DLD1 (cell line): ENCODE measurements around the gene SRCAP.

Source experiments
- in situ Hi-C: cut with HindIII; loops from 2 replicates; pipeline ENCODE4 v1.10.0; 2017; ENCODE audit warnings: low sequenced_read_pairs

SRCAP gene

DNA sequence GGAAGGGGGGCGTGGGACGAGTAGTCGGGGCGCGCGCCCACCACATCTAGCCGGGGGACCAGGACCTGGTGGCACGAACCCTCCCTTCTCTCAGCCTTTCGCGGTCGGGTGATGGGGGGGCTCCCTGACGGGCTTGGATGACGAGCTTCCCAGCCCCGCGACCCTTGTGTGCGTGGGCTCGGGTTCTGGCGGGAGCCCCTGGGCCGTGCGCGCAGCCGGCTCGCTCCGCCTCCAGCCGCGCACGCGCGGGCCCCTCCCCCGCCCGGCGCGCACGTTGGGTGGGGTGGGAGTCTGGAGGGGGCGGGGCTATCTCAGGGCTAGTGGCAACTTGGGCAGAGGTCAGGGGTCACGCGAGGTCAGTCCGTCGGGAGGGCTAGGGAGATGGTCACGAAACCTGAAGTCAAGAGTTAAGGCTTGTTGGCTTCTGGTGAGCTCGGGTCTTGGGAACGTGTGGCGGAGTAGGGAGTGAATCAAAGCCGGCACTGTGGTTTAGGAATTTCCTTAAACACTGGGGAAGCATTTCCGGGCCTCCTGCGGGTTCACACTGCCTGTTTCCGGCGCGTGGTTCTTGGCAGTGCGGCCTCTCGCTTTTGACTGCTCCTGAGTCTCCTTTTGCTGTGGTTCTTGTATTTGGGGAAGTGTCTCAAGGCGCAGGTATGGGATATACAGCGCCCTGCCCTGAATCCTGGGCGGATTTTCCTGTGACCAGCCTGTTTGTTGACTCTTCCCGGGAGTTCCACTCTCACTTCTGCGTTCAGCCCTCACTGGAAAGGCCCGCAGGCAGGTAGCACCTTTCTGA is at the start of gene SRCAP:
TSS of gene SRCAP (plus strand) at position 356 of the 799 bp plus-strand sequence. CDS start 1,654 bp downstream, outside the sequence.
- in situ Hi-C loops: no loop called here

DNA sequence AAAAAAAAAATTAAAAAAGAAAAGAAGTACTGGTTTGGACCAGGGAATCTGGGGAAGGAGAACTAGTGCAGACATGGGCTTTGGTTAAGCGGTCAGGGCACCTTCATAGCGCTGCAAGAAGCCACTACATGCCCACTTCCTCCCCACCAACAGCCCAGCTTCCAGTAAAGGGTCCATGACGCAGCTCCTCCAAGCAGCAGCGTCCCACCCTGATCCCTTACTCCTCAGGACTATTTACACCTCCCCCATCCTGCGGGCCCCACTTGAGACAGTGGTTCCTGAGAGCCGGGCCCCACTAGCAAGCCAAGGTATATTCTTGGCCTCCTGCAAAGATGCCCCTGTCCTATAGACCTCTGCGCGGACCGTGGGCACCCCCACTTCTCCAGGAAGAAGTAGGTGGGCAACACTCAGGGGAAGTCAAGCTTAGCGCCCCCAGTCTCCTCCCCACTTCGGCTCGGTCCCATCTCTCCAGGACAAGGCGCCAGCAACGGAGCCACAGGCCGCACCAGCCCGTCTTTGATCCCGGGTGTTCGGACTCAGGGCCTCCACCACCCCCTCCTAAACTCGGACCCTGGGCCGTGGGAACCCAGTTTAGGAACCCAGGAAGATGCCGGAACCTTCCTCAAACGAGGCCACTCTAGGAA is 49.1 kb upstream of the SRCAP start:
- in situ Hi-C loops: loop anchor here (25.0 kb wide), 1 partner anchor 238 kb away; the partner anchor contains the start of gene ZNF771

GRCh38 chr16:30650369-30651123 is 48.4 kb upstream of the SRCAP start, which contains the start of gene PRR14:
Gene PRR14 (plus strand): TSS chr16:30650960. CDS start chr16:30651646, 686 bp downstream.
- in situ Hi-C loops: no loop called here

DNA sequence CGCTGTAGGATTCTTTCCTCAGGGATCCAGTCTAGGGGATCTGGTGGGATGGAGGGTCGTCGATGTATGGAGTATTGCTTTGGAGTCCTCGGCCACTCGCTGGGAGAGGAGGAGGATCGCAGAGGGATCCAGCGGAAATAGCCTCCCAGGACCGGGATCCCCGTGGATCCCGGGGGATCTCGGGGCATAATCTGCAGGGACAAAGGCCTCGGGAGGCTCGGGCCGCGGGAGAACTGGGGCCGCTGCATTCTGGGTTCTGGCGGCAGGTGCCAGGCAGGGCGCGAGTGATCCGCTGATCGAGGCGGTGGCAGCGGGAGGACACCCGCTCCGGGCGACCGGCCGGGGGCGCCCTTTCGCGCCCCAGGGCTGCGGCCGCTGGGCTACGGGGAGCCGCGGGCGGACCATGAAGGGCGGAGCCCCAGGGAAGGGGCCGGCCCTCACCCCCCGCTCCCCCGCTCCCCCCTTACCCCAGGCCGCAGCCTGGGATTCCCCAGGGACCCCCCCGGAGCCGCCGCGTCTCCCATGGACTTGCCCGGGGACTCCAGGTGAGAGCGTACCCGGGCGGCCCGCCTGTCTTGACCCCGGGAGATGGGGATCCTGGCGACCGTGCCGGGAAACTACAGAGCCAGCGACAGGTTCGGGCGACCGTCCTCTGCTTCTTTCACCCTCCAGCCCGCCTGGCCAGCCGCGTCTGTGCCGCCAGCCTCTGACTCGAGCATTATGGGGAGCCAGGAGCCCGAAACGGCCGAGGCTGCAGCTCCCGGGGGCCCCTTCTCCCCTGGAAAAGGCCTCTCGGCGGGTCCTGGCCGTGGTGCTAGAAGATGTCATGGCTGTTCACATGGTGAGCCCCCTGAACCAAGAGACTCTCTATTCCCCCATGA is 47.6 kb upstream of the SRCAP start:
- in situ Hi-C loops: no loop called here

DNA sequence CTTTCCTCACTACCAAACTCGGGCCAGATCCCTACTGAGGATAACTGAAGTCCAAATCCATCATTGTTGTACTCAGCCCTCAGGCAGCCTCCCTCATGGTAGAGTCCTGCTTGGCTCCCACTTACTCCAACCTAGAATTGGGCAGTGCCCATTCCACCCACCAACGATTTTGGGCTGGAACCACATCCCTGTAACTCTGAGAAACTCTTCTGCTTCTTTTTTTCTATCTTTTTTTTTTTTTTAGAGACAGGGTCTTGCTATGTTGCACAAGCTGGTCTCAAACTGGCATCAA is 47.0 kb upstream of the SRCAP start:
- in situ Hi-C loops: no loop called here

DNA sequence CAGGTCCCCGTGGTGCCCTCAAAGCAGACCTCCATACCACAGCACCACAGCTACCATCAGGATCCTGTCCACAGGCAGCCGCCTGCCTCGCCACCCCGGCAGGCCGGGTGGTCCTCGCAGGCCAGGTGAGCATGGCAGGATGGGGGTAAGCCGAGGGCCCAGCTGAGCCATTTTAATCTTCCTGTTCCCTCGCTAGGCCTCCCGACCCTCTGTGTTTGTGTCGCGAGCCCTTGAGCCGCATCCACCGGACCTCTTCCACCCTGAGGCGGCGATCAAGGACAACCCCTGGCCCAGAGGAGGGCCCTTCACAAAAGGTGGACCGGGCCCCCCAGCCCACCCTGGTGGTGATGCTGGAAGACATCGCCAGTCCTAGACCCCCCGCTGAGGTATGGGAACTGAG is 46.3 kb upstream of the SRCAP start:
- in situ Hi-C loops: no loop called here

DNA sequence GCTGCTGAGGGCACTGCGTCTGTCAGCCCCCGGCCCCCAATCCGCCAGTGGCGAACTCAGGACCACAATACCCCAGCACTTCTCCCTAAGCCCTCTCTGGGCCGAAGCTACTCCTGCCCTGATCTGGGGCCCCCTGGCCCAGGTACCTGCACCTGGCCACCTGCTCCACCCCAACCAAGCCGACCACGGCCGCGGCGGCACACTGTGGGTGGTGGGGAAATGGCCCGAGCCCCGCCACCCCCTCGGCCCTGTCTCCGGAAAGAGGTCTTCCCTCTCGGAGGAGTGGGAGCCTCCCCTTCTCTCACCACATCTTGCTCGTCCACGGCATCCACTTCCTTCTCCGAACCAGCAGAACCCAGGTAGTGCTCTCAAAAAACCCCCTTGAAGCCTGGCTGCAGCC is 44.1 kb upstream of the SRCAP start:
- in situ Hi-C loops: no loop called here

DNA sequence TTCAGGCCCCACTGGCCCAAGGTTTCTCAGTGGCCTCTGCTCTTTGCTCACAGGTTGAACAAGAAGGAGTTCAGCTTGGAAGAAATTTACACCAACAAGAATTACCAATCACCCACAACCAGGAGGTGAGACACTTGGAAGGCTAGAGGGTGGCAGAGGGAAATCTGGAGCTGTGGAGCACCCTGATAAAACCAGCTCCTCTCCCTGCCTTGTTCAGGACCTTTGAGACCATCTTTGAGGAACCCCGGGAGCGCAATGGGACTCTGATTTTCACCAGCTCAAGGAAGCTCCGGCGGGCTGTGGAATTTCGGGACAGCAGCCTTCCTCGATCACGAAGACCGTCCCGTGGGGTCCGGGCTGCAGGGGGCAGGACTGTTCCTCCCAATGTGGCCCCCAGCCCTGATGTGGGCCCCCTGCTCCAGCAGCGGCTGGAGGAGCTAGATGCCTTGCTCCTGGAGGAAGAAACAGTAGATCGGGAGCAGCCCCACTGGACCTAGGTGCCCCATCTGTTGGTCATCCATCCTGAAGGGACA is 43.1 kb upstream of the SRCAP start:
- in situ Hi-C loops: no loop called here

- in situ Hi-C loops: no loop called here
Observed at GRCh38 chr16:30656388-30656787, 42.6 kb upstream of the SRCAP start.

DNA sequence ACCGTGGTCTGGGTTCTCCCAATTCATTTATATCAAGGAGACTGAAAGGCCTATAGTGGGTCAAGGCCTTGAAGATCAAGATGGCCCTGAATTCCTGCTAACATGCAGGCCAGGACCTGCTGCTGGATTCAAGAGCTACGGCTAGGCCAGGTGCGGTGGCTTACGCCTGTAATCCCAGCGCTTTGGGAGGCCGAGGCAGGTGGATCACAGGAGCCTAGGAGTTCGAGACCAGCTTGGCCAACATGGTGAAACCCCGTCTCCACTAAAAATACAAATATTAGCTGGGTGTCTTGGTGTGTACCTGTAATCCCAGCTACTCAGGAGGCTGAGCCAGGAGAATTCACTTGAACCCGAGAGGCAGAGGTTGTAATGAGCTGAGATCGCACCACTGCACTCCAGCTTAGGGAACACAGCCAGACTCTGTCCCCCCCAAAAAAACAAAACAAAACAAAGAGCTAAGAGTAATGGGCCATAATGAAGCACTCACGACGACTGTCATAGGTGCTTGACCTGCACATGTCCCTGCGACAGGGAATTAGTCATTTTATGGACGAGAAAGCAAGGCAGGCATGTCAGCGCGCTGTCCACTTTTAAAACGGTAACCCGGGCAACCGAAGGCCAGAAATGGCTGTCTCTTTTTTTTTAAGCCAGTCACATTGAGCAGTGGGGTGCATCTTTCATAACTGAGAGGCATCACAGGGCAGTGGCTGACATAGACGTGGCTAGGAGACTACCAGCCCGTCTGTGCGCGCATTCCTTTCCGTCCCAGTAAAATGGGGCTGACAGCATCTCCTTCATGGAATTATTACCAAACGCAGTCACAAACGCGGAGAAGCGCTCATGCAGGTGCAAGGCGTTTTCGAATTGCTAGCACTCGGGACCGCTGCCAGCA is 41.8 kb upstream of the SRCAP start:
- in situ Hi-C loops: no loop called here

DNA sequence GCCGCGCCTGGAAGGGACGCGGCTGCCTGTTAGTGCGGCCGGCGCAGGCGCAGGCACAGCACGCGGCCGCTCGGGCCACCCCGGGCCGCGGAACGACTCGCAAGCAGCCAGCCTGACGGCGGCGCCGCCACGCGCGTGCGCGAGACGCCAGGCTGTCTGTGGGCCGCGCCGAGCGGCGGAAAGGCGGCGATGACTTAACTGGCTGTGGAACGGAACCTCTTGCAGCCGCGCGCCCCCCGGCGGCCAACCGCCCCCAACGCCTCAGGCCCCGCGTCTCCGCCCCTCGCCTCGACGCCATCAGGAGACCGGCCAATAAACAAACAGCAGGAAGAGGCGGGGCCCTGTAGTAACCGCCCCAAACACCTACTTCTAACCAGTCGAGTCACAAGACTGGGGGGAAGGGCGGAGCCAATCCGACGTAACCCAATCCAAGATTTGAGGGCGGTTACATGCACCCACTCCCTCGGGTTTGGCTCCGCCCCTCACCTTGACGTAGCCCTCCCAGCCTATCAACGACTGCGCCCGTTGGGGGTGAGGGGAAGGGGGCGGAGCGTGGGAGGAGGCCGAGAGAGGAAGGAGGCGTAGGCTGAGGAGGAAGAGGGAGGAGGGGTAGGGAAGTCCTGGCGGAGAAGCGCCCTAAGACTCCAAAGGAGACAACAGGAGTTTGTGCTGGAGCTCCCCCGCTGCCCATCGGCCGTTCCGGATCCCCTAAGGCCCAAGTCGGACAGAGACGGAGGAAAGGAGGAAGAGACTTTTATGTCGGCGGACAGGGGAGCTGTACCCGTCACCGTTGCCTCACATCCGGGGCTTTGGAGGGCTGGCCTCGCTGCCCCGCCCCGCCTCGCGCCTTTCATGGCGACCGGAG is 40.9 kb upstream of the SRCAP start, which contains the start of gene FBRS:
TSS of gene FBRS (plus strand) at position 566 of the 865 bp plus-strand sequence. CDS start 1,088 bp downstream, outside the sequence.
- in situ Hi-C loops: no loop called here

- in situ Hi-C loops: no loop called here
Observed at GRCh38 chr16:30658731-30659506, 40.1 kb upstream of the SRCAP start.

- in situ Hi-C loops: no loop called here
Observed at GRCh38 chr16:30659507-30660423, 39.2 kb upstream of the SRCAP start.

DNA sequence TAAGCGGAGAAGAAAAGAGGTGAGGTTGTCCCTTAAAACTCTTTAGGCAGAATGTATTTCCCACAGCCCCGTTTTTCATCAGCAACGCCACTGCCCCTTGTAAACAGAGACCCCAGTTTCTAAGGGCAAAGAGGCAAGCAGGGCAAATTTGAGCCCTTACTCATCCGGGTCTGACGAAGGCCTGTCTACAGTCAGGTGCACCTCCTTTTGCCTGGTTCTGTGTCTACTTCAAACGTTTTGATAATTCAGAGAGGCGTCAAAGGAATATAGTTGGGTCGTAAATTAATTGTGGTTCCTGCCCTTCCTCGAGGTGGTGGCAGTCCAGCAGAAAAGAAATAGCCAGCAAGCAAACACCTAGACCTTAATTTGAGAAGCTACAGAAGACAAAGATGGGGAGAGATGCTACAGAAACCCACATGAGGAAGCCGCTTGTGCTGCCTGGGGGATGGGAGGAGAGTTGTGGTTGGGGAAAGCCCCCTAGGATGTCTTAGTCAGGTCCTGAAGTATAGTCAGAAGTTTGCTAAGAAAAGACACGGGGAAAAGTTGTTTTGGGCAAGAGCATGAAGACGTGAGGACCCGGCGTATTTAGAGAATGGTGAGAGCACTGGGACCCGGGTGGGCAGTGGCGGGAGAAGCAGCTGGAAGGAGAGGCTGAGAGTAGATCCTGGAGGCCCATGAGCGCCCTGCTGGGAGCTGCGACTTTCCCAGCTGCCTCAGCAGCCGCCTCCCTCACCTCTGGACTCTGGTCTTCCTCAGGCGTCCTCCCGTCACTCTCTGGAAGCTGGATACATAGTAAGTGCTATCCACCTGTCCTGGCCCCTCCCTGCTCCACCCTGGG is 38.3 kb upstream of the SRCAP start:
- in situ Hi-C loops: no loop called here

- in situ Hi-C loops: no loop called here
Observed at GRCh38 chr16:30662449-30662848, 36.5 kb upstream of the SRCAP start.

GRCh38 chr16:30663038-30663437 is 35.9 kb upstream of the SRCAP start:
- in situ Hi-C loops: no loop called here
